Kidney capillary endothelial cell (primary cell): ENCODE results near the gene ZPBP2.
"Not testable (repeated sequence)": the region's sequence is repeated elsewhere in the genome, so short reads cannot be mapped to it uniquely, and the experiment has no call there.

Source experiments
- DNase-seq: peaks from one replicate; pipeline ENCODE4 v3.0.0-alpha.2; 2018; ENCODE audit warnings: low spot score

ZPBP2 gene

GRCh38 chr17:39867880-39868553, at the start of gene ZPBP2:
Gene ZPBP2 (plus strand): TSS chr17:39868202. CDS start chr17:39868355, 153 bp downstream.
- no peak for DNase-seq

DNA sequence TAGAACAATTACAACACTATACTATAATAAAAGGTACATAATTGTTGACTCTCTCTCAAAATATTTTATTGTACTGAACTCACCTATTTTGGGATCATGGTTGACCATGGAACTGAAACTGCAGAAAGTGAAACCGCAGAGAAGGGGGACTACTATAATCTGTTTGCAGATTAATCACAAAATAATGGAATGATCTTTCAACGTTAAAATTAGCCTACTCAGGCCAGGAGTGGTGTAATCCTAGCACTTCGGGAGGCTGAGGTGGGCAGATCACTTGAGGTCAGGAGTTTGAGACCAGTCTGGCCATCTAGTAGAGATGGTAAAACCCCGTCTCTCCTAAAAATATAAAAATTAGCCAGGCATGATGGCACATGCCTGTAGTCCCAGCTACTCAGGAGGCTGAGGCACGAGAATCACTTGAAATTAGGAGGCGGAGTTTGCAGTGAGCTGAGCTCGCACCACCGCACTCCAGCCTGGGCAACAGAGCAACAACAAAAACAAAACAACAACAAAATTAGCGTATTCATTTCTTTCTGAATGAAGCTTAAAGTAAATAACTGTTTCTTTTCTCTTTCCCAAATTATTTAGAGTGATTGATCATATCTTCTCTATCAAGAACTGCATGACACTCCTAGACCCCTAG, 49.5 kb upstream of the ZPBP2 start:
- no peak for DNase-seq

GRCh38 chr17:39820541-39820940, 47.5 kb upstream of the ZPBP2 start:
- no peak for DNase-seq

DNA sequence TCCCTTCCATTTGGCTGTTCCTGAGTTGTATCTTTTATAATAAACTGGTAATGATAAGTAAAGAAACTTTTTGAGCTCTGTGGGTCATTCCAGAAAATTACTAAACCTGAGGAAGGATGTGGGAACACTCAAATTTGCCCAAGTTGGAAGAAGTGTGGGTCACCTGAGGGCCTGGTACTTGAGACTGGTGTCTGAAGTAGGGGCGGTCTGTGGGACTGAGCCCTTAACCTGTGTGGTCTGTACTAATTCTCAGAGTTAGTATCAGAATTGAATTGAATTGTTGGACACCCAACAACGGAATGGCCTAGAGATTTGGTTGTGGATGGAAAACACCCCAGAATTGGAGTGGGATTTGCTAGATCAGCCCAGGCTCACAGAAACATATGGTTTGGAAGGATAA, 47.0 kb upstream of the ZPBP2 start:
- DNase-seq: no peak

- DNase-seq: no peak
Measured at GRCh38 chr17:39822051-39822451, 46.0 kb upstream of the ZPBP2 start.

DNA sequence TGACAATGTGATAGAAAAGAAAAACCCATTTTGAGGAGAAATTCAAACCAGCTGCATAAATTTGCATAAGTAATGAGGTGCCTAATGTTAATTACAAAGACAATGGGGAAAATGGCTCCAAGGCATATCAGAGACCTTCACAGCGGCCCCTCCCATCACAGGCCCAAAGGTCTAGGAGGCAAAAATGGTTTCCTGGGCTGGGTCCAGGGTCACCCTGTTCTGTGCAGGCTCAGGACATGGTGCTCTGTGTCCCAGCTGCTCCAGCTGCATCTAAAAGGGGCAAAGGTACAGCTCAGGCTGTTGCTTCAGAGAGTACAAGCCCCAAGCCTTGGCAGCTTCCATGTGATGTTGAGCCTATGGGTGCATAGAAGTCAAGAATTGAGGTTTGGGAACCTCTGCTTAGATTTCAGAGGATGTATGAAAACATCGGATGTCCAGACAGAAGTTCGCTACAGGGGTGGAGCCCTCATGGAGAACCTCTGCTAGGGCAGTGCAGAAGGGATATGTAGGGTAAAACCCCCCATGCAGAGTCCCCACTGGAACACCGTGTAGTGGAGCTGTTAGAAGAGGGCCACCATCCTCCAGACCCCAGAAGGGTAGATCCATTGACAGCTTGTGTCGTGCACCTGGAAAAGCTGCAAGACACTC, 44.5 kb upstream of the ZPBP2 start:
- DNase-seq: no peak

DNA sequence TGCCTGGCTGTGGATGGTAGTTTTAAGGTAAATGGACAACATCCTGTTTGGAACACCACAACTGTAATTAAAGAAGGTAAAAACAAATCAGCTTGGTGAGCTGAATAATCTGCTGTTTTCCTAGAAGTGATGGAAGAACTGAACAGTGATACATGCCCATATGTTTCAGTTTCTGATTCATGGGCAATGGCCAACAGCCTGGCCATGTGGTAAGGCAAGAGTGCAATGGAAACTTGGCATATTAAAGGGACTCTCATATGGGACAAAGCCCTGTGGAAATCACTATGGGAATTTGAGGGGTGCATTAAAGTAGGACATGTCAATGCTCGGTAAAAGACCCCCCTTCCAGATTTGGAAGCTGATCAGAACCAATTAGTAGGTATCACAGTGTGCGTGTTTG, 41.7 kb upstream of the ZPBP2 start:
- DNase-seq: no peak

- DNase-seq: no peak
Measured at GRCh38 chr17:39828443-39828842, 39.6 kb upstream of the ZPBP2 start.

- no peak for DNase-seq
Measured at GRCh38 chr17:39831588-39831987, 36.4 kb upstream of the ZPBP2 start.

- DNase-seq: no peak
Measured at GRCh38 chr17:39834017-39834416, 34.0 kb upstream of the ZPBP2 start.

DNA sequence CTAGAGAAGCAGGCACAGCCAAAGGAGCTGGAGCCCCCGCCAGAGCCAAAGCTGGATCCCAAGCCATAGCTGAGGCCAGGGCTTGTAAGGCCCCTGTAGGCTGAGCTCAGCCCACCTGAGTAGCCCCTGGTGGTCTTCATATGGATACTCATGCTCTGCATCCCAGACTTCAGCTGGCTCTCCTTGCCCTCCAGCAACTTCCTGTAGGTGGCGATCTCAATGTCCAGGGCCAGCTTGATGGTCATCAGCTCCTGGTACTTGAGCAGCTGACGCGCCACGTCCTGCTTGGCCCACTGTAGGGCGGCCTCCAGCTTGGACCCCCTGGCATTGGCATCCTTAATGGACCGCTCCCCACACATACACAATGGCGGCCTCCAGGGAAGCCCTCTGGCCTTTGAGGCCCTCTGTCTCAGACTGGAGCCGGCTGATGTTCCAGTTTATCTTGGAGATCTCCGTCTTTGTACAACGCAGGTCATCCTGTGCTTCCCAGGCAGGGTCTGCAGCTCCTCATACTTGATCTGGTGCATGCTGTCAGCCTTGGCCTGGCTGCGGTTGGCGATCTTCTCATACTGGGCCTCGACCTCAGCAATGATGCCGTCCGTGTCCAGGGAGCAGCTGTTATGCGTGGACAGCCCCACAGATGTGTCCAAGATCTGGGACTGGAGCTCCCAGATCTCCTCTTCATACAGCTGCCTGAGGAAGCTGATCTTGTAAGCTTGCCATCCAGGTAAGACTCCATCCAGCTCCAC, 32.8 kb upstream of the ZPBP2 start:
- DNase-seq: no peak

GRCh38 chr17:39836117-39836516, 31.9 kb upstream of the ZPBP2 start:
- no peak for DNase-seq

DNA sequence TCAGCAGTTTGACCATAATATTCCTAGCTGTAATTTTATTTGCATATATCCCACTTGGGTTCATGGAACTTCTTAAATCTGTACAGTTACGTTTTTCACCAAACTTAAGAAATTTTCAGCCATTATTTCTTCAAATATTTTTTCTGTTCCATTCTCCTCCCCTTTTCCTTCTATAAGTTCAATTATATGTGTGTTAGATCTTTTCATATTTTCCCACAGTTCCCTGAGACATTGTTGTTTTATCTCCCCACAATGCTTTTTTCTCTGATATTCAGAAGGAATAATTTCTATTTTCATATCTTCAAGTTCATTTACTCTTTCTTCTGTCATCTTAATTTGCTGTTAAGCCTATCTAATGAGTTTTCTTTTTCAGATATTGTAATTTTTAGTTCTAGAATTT, 29.9 kb upstream of the ZPBP2 start:
- DNase-seq: no peak

DNA sequence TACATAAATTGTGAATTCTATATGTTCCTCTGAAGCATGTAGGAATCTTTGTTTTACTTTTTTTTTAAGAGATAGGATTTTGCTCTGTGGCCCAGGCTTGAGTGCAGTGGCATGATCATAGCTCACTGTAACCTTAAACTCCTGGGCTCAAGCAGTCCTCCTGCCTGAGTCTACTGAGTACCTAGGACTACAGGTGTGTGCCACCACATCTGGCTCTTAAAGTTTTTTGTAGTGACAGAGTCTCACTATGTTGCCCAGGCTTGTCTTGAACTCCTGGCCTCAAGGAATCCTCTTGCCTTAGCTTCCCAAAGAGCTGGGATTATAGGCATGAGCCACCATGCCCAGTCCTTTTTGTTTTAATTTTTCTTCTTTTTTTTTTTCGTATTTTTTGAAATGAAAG, 29.2 kb upstream of the ZPBP2 start:
- no peak for DNase-seq

DNA sequence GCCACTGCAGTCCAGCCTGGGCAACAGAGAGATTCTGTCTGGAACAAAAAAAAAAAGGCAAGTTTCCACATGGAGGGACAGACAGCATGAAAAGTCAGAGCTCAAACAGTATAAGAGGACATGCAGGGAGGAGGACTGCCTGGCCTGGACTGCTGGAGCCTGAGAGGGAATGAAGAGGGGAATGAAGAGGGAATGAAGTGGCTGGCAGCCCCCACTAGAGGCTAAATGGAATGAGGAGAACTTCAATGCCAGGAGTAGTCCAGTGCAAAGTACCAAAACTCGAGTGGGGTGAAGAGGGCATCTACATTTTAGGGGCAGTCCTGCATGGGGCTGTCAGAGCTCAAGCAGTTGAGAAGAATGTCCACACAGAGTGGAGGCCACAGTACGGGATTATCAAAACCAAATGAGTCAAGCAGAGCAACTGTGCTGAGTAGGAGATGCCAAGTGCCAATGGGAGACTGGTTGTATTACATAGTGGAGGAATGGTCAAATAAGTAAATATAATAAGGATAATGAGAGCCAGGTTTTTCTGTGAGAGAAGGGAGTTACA, 26.8 kb upstream of the ZPBP2 start:
- no peak for DNase-seq

GRCh38 chr17:39845052-39845846, 22.8 kb upstream of the ZPBP2 start:
- no peak for DNase-seq

DNA sequence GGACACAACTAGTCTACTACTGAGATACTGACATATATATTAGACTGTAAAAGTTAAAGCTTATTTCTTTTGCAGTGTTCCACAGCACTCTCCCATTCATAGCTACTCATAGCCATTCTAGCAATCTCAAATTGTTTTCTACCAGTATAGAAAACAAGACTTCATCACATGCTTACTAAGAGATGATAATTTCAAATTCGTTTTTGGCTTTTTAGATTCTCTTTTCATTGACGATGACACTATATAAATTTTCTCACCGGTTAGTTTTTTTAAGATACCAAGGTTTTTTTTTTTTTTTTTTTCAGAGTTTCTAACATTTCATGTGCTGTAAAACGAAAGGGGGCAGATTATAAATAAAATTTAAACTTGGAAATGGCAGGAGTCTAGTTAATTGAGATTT, 21.8 kb upstream of the ZPBP2 start:
- DNase-seq: no peak

DNA sequence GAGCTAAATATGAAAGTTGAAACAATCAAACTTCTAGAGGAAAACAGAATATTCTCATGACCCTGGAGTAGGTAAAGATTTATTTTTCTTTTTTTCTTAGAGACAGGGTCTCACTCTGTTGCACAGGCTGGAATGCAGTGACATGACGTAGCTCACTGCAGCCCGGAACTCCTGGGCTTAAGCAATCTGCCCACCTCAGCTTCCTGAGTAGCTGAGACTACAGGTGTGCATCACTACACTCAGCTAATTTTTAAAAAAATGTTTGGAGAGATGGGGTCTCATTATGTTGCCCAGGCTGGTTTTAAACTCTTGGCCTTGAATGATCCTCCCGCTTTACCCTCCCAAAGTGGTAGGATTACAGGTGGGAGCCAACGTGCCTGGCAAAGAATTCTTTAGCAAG, 19.4 kb upstream of the ZPBP2 start:
- no peak for DNase-seq

GRCh38 chr17:39850186-39850585, 17.8 kb upstream of the ZPBP2 start:
- not testable (repeated sequence) for DNase-seq

DNA sequence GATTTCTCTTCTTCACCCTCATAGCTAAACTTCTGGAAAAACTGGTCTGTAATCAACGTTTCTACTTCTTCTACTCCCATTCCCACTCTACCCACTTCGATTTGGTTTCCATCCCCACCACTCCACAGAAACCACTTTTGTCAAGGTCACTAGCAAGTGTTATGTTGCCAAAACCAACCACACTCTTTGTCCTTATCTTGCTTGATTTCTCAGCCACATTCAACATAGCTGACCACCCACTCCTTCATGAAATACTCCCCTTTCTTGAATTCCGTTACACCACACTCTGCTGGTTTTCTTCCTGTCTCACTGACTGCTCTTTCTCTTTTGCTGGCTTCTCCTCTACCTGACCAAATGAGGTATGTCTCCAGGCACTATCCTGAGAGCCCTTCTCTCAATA, 15.8 kb upstream of the ZPBP2 start:
- DNase-seq: no peak

GRCh38 chr17:39854909-39855308, 13.1 kb upstream of the ZPBP2 start:
- no peak for DNase-seq
